HL-60 (cell line): ENCODE results near the gene TANGO2.

Source experiments
- CTCF ChIP-seq: IDR thresholded peaks from one replicate; pipeline ENCODE4 v1.5.1; 2011; ENCODE audit warnings: low read length, control low read depth, inconsistent platforms; ENCODE audit not compliant: insufficient read depth
- REST ChIP-seq: IDR thresholded peaks from 2 replicates; pipeline ENCODE4 v1.6.1; 2012; ENCODE audit warnings: low read depth; ENCODE audit not compliant: insufficient replicate concordance

- TF ChIP-seq REST (no peak), CTCF (no peak)
Observed at GRCh38 chr22:20010307-20011122, 10.4 kb upstream of the TANGO2 start.
